HCT116 (cell line): ENCODE data around the gene SMARCB1. TPM values are rescaled to one million over a fixed set of nuclear protein-coding genes. Genes with fewer than 3 reads are reported as not detected.

Source experiments
- ATAC-seq: fragments of 200-7000 bp; cut with Tn5 transposase; 2 replicates; pipeline ENCODE4 v1.9.1; 2020; ENCODE audit warnings: mild to moderate bottlenecking, moderate library complexity
- BruUV-seq: library from RNA; stranded (reverse); fragments of 400-500 nt; replicated peaks from 2 replicates; lab custom pipeline; 2021; lab: Mats Ljungman, UMichigan
- CTCF ChIA-PET: fragments of 300-600 bp; sonication (Branson Sonifier 250); formaldehyde crosslinking; loops from one replicate; lab custom pipeline; 2021; ENCODE audit warnings: antibody characterized with exemption; lab: Charles Lee
- POLR2A ChIA-PET: fragments of 300-600, 350-600 bp; sonication (Branson Sonifier 250); formaldehyde crosslinking; loops from one replicate; lab custom pipeline; 2021; ENCODE audit warnings: antibody characterized with exemption; lab: Charles Lee
- RAD21 ChIA-PET, 2 experiments: fragments of 300-600 bp; sonication (Branson Sonifier 250); formaldehyde crosslinking; loops; one replicate each; lab custom pipeline; 2023; ENCODE audit warnings: low total read pairs in 2 of 2; ENCODE audit not compliant: uncharacterized antibody in 2 of 2, unreplicated experiment in 2 of 2, low non-redundant PET in 1 of 2; lab: Charles Lee
- DNase-seq: peaks from one replicate; pipeline ENCODE4 v3.0.0-alpha.2; 2010; ENCODE audit warnings: low read depth, low spot score
- H2AFZ ChIP-seq: fragments of 200-600 bp; shearing (Covaris generic), sonication (generic); 2 replicates; pipeline ENCODE4 v1.6.1; 2017; ENCODE audit warnings: low read depth, mixed run types, mixed read lengths, antibody characterized with exemption, low read length; ENCODE audit not compliant: poor library complexity, severe bottlenecking
- H3K27ac ChIP-seq: 2 replicates; pipeline ENCODE4 v1.5.1; 2012; ENCODE audit warnings: low read depth, low read length
- H3K27me3 ChIP-seq: fragments of 200-600 bp; sonication (generic); 2 replicates; pipeline ENCODE4 v1.6.1; 2016; ENCODE audit warnings: mixed run types, low read length, mixed read lengths; ENCODE audit not compliant: insufficient read depth
- H3K36me3 ChIP-seq, 2 experiments: fragments of 200-500 bp in 1 of 2; fragments of 200-600 bp in 1 of 2; sonication (Bioruptor generic) in 1 of 2; sonication (generic) in 1 of 2; 2 replicates each; pipeline versions ENCODE4 v1.5.1 to v1.6.1; 2014 to 2016; ENCODE audit warnings: low read length in 2 of 2, inconsistent platforms in 1 of 2, mixed read lengths in 1 of 2, mixed run types in 1 of 2; ENCODE audit not compliant: insufficient read depth in 2 of 2, control insufficient read depth in 1 of 2
- H3K4me1 ChIP-seq, 2 experiments: fragments of 200-600 bp in 1 of 2; sonication (generic) in 1 of 2; 2 replicates each; pipeline versions ENCODE4 v1.5.1 to v1.6.1; 2012 to 2017; ENCODE audit warnings: low read length in 2 of 2, inconsistent platforms in 1 of 2, mild to moderate bottlenecking in 1 of 2, mixed read lengths in 1 of 2, mixed run types in 1 of 2, moderate library complexity in 1 of 2; ENCODE audit not compliant: insufficient read depth in 2 of 2, control insufficient read depth in 1 of 2
- H3K4me2 ChIP-seq: fragments of 200-600 bp; sonication (generic); 2 replicates; pipeline ENCODE4 v1.6.1; 2017; ENCODE audit warnings: mixed run types, low read length, mixed read lengths
- H3K4me3 ChIP-seq, 2 experiments: fragments of 200-600 bp in 1 of 2; sonication (generic) in 1 of 2; replicated peaks in 1 of 2; 2 replicates each; pipeline ENCODE4 v1.5.1; 2011 to 2016; ENCODE audit warnings: low read length in 2 of 2, control low read depth in 1 of 2, low read depth in 1 of 2, mild to moderate bottlenecking in 1 of 2, mixed read lengths in 1 of 2, mixed run types in 1 of 2
- H3K79me2 ChIP-seq: fragments of 200-600 bp; sonication (generic); 2 replicates; pipeline ENCODE4 v1.6.1; 2017; ENCODE audit warnings: mild to moderate bottlenecking, mixed run types, low read length, moderate library complexity, mixed read lengths; ENCODE audit not compliant: insufficient read depth
- H3K9ac ChIP-seq: fragments of 200-600 bp; sonication (generic); 2 replicates; pipeline ENCODE4 v1.6.1; 2016; ENCODE audit warnings: low read length, mixed read lengths
- H3K9me2 ChIP-seq: fragments of 200-600 bp; sonication (generic), shearing (Covaris generic); 2 replicates; pipeline ENCODE4 v1.6.1; 2017; ENCODE audit warnings: mixed run types, mild to moderate bottlenecking, moderate library complexity; ENCODE audit not compliant: insufficient read depth
- H3K9me3 ChIP-seq, 2 experiments: fragments of 200-500 bp in 1 of 2; fragments of 200-600 bp in 1 of 2; sonication (Bioruptor generic) in 1 of 2; sonication (generic) in 1 of 2; 2 replicates each; pipeline ENCODE4 v1.6.1; 2014 to 2017; ENCODE audit warnings: low read length in 2 of 2, mixed read lengths in 2 of 2, inconsistent platforms in 1 of 2, low read depth in 1 of 2, mild to moderate bottlenecking in 1 of 2, mixed run types in 1 of 2, moderate library complexity in 1 of 2; ENCODE audit not compliant: control insufficient read depth in 1 of 2, insufficient read depth in 1 of 2
- H4K20me1 ChIP-seq: fragments of 200-600 bp; sonication (generic), shearing (Covaris generic); 2 replicates; pipeline ENCODE4 v1.6.1; 2017; ENCODE audit warnings: mixed run types, mild to moderate bottlenecking, moderate library complexity; ENCODE audit not compliant: insufficient read depth
- CEBPB ChIP-seq: IDR thresholded peaks from 2 replicates; pipeline ENCODE4 v1.6.1; 2012; ENCODE audit warnings: low read depth
- EZH2phosphoT487 ChIP-seq: fragments of 200-600 bp; IDR thresholded peaks from 2 replicates; pipeline ENCODE4 v1.6.1; 2018; ENCODE audit warnings: antibody characterized with exemption, borderline replicate concordance
- POLR2AphosphoS5 ChIP-seq: IDR thresholded peaks from 2 replicates; pipeline ENCODE4 v1.6.1; 2011; ENCODE audit warnings: mild to moderate bottlenecking, low read depth, low read length, moderate library complexity
- RAD21 ChIP-seq: IDR thresholded peaks from 2 replicates; pipeline ENCODE4 v1.6.1; 2012; ENCODE audit warnings: low read depth, mild to moderate bottlenecking
- TCF7L2 ChIP-seq: IDR thresholded peaks from 2 replicates; pipeline ENCODE4 v1.7.0; 2011; ENCODE audit warnings: borderline replicate concordance, inconsistent platforms; ENCODE audit not compliant: insufficient read depth, insufficient read length; ENCODE audit errors: extremely low read depth
- intact Hi-C: fragments of 100-400 bp; cut with micrococcal nuclease; formaldehyde crosslinking; loops from 2 replicates; pipeline ENCODE4 v1.10.0; 2022
- total RNA-seq: library from RNA; stranded (reverse); gene quantifications from one replicate; pipeline ENCODE4 v1.2.1, GENCODE V29; 2021; ENCODE audit not compliant: unreplicated experiment

SMARCB1 gene
- total RNA-seq, 1 experiment from 2014 or later: 101 TPM

- Histone ChIP-seq H3K4me3 (no peak overlapping the region), H3K9ac (no peak overlapping the region), H2AFZ (no peak overlapping the region), H3K4me1 (no peaks in the 10 kb centered on the region), H3K4me2 (no peak overlapping the region), H4K20me1 (no peaks in the 10 kb centered on the region), H3K79me2 (no peaks in the 10 kb centered on the region), H3K27ac (no peak overlapping the region), H3K36me3 (peaks cover 37 to 57% of the 10 kb centered on the region in 2 experiments), H3K9me2 (no peaks in the 10 kb centered on the region), H3K9me3 (no peaks in the 10 kb centered on the region), H3K27me3 (no peaks in the 10 kb centered on the region)
- TF ChIP-seq RAD21: no peak
- POLR2A ChIA-PET: no interaction called here
- RAD21 ChIA-PET: no interaction called here
- CTCF ChIA-PET: no interaction called here
- no peak for ATAC-seq
- intact Hi-C loops: no loop called here
- DNase-seq: no peak
- BruUV-seq: no TSS peak
Measured at GRCh38 chr22:23800297-23801237, 13.8 kb downstream of the SMARCB1 start.

GRCh38 chr22:23801238-23801821 lies 14.6 kb downstream of the SMARCB1 start:
- DNase-seq (no peak), ATAC-seq (no peak)
- Histone ChIP-seq H3K9ac (no peak overlapping the region), H2AFZ (no peak overlapping the region), H3K79me2 (no peaks in the 10 kb centered on the region), H4K20me1 (no peaks in the 10 kb centered on the region), H3K4me3 (no peak overlapping the region), H3K4me1 (no peaks in the 10 kb centered on the region), H3K4me2 (no peak overlapping the region), H3K36me3 (peaks cover 40 to 57% of the 10 kb centered on the region in 2 experiments), H3K27ac (no peak overlapping the region)
- ChIA-PET CTCF (no interaction called here), POLR2A (no interaction called here), RAD21 (no interaction called here)
- intact Hi-C loops: no loop called here
- TF ChIP-seq CEBPB: no peak
- no peak for TF ChIP-seq EZH2phosphoT487
- no peak for TF ChIP-seq POLR2AphosphoS5
- no peak for TF ChIP-seq TCF7L2
- TF ChIP-seq, all 23 proteins: peak for 0
- Histone ChIP-seq H3K27me3 (no peaks in the 10 kb centered on the region), H3K9me3 (no peaks in the 10 kb centered on the region), H3K9me2 (no peaks in the 10 kb centered on the region)
- BruUV-seq: no TSS peak
